DND-41 (cell line): ENCODE measurements around the gene DGKZ.

Experiments
- EZH2 ChIP-seq: IDR thresholded peaks from 3 replicates; pipeline ENCODE4 v1.6.1; 2012; ENCODE audit warnings: borderline replicate concordance, low read depth, mild to moderate bottlenecking, moderate library complexity, low read length, inconsistent platforms; ENCODE audit not compliant: severe bottlenecking
- TF ChIP-seq, protein P1 (sequence below): IDR thresholded peaks from 2 replicates; pipeline ENCODE4 v1.5.1; 2012; ENCODE audit warnings: borderline replicate concordance, low read length, moderate library complexity, mild to moderate bottlenecking; ENCODE audit not compliant: poor library complexity, severe bottlenecking; ENCODE audit errors: extremely low read depth

GRCh38 chr11:46327829-46328228 lies 19.4 kb upstream of the DGKZ start:
- TF ChIP-seq, protein P1, sequence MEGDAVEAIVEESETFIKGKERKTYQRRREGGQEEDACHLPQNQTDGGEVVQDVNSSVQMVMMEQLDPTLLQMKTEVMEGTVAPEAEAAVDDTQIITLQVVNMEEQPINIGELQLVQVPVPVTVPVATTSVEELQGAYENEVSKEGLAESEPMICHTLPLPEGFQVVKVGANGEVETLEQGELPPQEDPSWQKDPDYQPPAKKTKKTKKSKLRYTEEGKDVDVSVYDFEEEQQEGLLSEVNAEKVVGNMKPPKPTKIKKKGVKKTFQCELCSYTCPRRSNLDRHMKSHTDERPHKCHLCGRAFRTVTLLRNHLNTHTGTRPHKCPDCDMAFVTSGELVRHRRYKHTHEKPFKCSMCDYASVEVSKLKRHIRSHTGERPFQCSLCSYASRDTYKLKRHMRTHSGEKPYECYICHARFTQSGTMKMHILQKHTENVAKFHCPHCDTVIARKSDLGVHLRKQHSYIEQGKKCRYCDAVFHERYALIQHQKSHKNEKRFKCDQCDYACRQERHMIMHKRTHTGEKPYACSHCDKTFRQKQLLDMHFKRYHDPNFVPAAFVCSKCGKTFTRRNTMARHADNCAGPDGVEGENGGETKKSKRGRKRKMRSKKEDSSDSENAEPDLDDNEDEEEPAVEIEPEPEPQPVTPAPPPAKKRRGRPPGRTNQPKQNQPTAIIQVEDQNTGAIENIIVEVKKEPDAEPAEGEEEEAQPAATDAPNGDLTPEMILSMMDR: no peak
- no peak for TF ChIP-seq EZH2
